AG04449 (cell line): ENCODE data around the gene USP7.

Experiments
- CTCF ChIA-PET: fragments of 350-600 bp; formaldehyde crosslinking; extraction: SDS; loops from one replicate; lab custom pipeline; 2021; ENCODE audit warnings: antibody characterized with exemption; lab: Yijun Ruan, JAX
- POLR2A ChIA-PET: fragments of 400-600, 350-600 bp; formaldehyde crosslinking; extraction: SDS; loops from one replicate; lab custom pipeline; 2020; ENCODE audit warnings: antibody characterized with exemption, inconsistent platforms; lab: Yijun Ruan, JAX
- DNase-seq: peaks from one replicate; pipeline ENCODE4 v3.0.0-alpha.2; 2010; ENCODE audit warnings: low read depth, low spot score
- H3K4me3 ChIP-seq: 2 replicates; pipeline ENCODE4 v1.5.1; 2011; ENCODE audit warnings: low read depth, mild to moderate bottlenecking, control low read depth, low read length
- CTCF ChIP-seq: IDR thresholded peaks from one replicate; pipeline ENCODE4 v1.5.1; 2011; ENCODE audit warnings: mild to moderate bottlenecking, moderate library complexity, low read length, control low read depth, inconsistent platforms; ENCODE audit not compliant: insufficient read depth; ENCODE audit errors: missing control alignments

The USP7 gene

DNA sequence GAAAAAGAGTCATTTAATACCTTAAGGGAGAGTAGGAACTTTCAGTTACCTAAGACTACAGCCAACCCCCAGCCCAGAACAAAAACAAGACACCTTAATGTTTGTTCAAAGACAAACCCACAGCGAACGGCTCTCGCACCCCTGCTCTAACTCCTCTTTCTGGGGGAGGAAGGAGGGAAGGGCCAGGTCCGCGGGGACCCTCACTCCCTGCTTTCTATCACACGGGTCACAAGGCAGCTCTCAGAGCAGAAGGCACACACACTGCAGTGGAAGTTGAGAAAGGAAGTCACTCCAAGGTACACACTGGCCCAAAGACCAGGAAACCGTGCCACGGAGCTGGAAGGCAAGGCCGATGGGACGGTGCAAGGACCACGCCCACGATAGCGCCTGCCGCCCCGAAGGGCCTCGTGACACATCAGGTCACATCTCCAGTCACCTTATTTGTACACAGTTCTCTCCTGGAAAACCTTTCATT, 71.6 kb downstream of the USP7 start:
- no peak for DNase-seq
- CTCF ChIA-PET = interaction anchor here (1.3 to 4.1 kb wide), 4 partner anchors 9 to 117 kb away, joined by 3 to 39 read pairs (median 7); no protein-coding TSS in a partner anchor
- no peak overlapping the region for H3K4me3 ChIP-seq
- POLR2A ChIA-PET = no interaction called here
- no peak for TF ChIP-seq CTCF

DNA sequence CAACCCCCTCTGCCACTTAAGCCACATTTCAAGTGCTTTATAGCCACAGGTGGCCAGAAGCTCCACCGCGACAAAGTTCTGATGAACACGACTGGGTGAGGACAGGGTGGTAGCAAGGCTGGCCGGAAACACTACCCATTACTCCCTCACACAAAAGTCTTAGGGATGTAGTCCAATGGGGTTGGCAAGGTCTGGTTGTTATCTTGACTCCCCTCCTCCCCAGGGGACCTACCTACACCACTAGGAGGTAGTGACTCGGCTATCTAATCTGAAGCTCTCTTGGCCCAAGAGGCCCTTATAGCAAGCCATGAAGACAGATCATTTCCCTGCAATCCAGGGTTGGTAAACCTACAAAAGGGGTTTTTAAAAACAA, 73.2 kb downstream of the USP7 start:
- H3K4me3 ChIP-seq = no peak overlapping the region
- TF ChIP-seq CTCF = no peak
- ChIA-PET CTCF (interaction anchor here (3.7 to 4.1 kb wide), 2 partner anchors 10 to 118 kb away, joined by 13 to 39 read pairs; no protein-coding TSS in a partner anchor), POLR2A (no interaction called here)
- DNase-seq = no peak

DNA sequence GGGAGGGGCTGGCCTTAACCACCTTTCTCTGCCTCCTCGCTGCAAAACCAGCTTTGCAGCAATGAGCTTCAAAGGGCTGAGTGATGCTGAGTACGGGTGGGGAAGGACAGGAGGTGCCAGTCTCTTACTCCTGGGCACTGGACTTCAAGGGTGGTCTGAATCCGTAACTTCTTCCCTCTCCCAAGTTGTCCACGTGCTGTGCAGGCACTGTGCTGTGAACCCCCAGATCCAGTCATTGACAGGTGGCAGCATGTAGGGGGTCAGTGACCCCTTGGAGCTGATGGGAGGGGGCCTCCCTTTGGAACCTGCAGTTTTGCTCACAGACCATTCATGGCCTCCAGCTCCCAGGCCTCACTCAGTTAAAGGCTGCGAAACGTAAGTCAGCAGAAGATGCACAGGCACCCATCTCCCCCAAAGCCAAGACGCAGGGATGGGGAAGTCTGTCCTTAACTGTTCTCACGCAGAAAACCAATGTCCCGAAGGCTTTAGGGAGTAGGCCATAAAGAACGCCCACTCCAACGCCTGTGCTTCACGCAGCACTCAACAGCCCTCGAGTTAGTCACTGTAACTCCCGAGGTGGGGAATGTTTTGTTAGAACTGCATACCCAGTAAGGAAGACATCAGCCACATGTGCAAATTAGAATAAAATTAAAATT, 73.7 kb downstream of the USP7 start:
- POLR2A ChIA-PET = no interaction called here
- no peak for TF ChIP-seq CTCF
- CTCF ChIA-PET = interaction anchor here (0.8 to 3.7 kb wide), 3 partner anchors 11 to 119 kb away, joined by 3 to 21 read pairs (median 13); no protein-coding TSS in a partner anchor
- no peak overlapping the region for H3K4me3 ChIP-seq
- DNase-seq = no peak

GRCh38 chr16:8888951-8889892, 74.5 kb downstream of the USP7 start:
- POLR2A ChIA-PET = no interaction called here
- no peak overlapping the region for H3K4me3 ChIP-seq
- TF ChIP-seq CTCF = no peak
- no peak for DNase-seq
- CTCF ChIA-PET = interaction anchor here (0.8 to 3.7 kb wide), 3 partner anchors 10 to 120 kb away, joined by 3 to 21 read pairs (median 13); no protein-coding TSS in a partner anchor

DNA sequence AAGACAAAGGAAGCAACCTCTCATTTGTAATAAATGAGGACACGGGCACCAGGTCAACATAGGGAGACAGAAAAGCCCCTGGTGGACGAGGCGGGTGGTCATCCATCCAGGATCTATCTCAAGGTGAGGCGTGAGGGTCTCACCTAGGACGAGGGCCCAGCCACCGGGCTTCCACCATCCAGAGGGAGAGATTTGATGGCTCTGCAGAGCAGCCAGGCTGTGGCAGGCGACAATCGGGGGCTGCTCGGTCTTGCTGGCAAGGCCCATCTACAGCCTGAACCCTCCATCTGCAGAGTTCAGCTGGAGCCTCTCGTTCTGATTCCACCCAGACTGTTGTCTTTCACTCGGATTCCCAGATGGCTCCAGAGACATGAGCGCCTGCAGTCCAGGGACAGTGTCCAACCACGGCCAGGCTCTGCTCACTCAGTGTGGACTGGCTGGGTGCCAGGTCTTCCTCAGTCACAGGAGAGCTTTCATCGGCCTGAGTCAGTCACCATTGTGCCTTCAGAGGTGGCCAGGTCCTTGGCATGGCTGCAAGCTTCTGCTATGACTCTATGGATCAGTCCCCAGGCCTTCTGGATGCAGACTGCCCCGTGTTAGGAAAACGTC, 75.7 kb downstream of the USP7 start:
- no peak overlapping the region for H3K4me3 ChIP-seq
- CTCF ChIA-PET = interaction anchor here (3.0 to 3.7 kb wide), 2 partner anchors 9 to 121 kb away, joined by 13 to 21 read pairs; no protein-coding TSS in a partner anchor
- no peak for DNase-seq
- POLR2A ChIA-PET = no interaction called here
- TF ChIP-seq CTCF = no peak
